Thyroid gland (tissue), 4 donors: Measurements from ENCODE around the gene MYO1D.

Experiments
- CTCF ChIP-seq, 6 experiments: fragments of 200-600 bp in 3 of 6; fragments of 450-650 bp in 3 of 6; sonication (generic) in 3 of 6; IDR thresholded peaks; one replicate each; pipeline ENCODE4 v1.5.1; 2016 to 2019; ENCODE audit warnings: antibody characterized with exemption in 6 of 6, mild to moderate bottlenecking in 2 of 6, inconsistent platforms in 1 of 6, moderate library complexity in 1 of 6
- POLR2A ChIP-seq, 2 donors: fragments of 450-650 bp; IDR thresholded peaks; one replicate each; pipeline ENCODE4 v1.6.1; 2017; ENCODE audit warnings: antibody characterized with exemption in 2 of 2, mild to moderate bottlenecking in 2 of 2, moderate library complexity in 1 of 2

- TF ChIP-seq CTCF (IDR thresholded peaks at IDR 0.05) (no peak), POLR2A (IDR thresholded peaks at IDR 0.05) (no peak)
Observed at GRCh38 chr17:32488604-32489180, 388.2 kb downstream of the MYO1D start.
